OCI-LY7 (cell line): ENCODE data around the gene CHAC2. TPM values are rescaled to one million over a fixed set of nuclear protein-coding genes. Genes with fewer than 3 reads are reported as not detected.

Experiments used
- BruUV-seq: library from RNA; stranded (reverse); fragments of 400-500 nt; replicated peaks from 2 replicates; lab custom pipeline; 2021; lab: Mats Ljungman, UMichigan
- CTCF ChIA-PET: fragments of 300-600 bp; sonication (Branson Sonifier 250); formaldehyde crosslinking; loops from one replicate; lab custom pipeline; 2022; ENCODE audit warnings: antibody characterized with exemption; ENCODE audit not compliant: unreplicated experiment; lab: Charles Lee
- POLR2A ChIA-PET: fragments of 300-600 bp; sonication (Branson Sonifier 250); formaldehyde crosslinking; loops from one replicate; lab custom pipeline; 2022; ENCODE audit warnings: antibody characterized with exemption; lab: Charles Lee
- DNase-seq: peaks from one replicate; pipeline ENCODE4 v3.0.0-alpha.2; 2015; ENCODE audit warnings: low spot score
- H2AFZ ChIP-seq: fragments of 200-600 bp; sonication (generic), shearing (Covaris generic); 2 replicates; pipeline ENCODE4 v1.6.1; 2014; ENCODE audit warnings: mild to moderate bottlenecking, antibody characterized with exemption, low read length, moderate library complexity
- H3K27ac ChIP-seq: fragments of 200-600 bp; sonication (generic); 2 replicates; pipeline ENCODE4 v1.5.1; 2014; ENCODE audit warnings: mixed run types, low read depth, mild to moderate bottlenecking, moderate library complexity, low read length, inconsistent platforms; ENCODE audit not compliant: poor library complexity, severe bottlenecking
- H3K36me3 ChIP-seq: fragments of 200-600 bp; sonication (generic); 2 replicates; pipeline ENCODE4 v1.6.1; 2014; ENCODE audit warnings: mild to moderate bottlenecking, antibody characterized with exemption, low read length, moderate library complexity, mixed read lengths; ENCODE audit not compliant: insufficient read depth
- H3K4me1 ChIP-seq: fragments of 200-600 bp; sonication (generic); 2 replicates; pipeline ENCODE4 v1.5.1; 2014; ENCODE audit warnings: mild to moderate bottlenecking, low read length; ENCODE audit not compliant: insufficient read depth, poor library complexity, severe bottlenecking
- H3K4me2 ChIP-seq: fragments of 200-600 bp; sonication (generic); 2 replicates; pipeline ENCODE4 v1.6.1; 2014; ENCODE audit warnings: mild to moderate bottlenecking, low read length
- H3K4me3 ChIP-seq: fragments of 200-600 bp; sonication (generic); 2 replicates; pipeline ENCODE4 v1.5.1; 2014; ENCODE audit warnings: mild to moderate bottlenecking, low read depth, low read length; ENCODE audit not compliant: poor library complexity, severe bottlenecking
- H3K79me2 ChIP-seq: fragments of 200-600 bp; sonication (generic); 2 replicates; pipeline ENCODE4 v1.6.1; 2016; ENCODE audit warnings: low read depth, mild to moderate bottlenecking, low read length, moderate library complexity, mixed read lengths; ENCODE audit not compliant: insufficient read depth
- H3K9me2 ChIP-seq: fragments of 200-600 bp; sonication (generic); 2 replicates; pipeline ENCODE4 v1.6.1; 2016; ENCODE audit warnings: mild to moderate bottlenecking, low read length, mixed read lengths; ENCODE audit not compliant: insufficient read depth
- H3K9me3 ChIP-seq: fragments of 200-600 bp; sonication (generic); 2 replicates; pipeline ENCODE4 v1.6.1; 2014; ENCODE audit warnings: mild to moderate bottlenecking, mixed run types, low read length, mixed read lengths
- H4K20me1 ChIP-seq: fragments of 200-600 bp; sonication (generic); 2 replicates; pipeline ENCODE4 v1.6.1; 2014; ENCODE audit warnings: mild to moderate bottlenecking, antibody characterized with exemption, low read length, moderate library complexity, mixed read lengths; ENCODE audit not compliant: insufficient read depth
- CTCF ChIP-seq: fragments of 200-600 bp; sonication (generic); conservative IDR thresholded peaks from 2 replicates; pipeline ENCODE4 v1.5.1; 2014; ENCODE audit warnings: mild to moderate bottlenecking, antibody characterized with exemption, low read length, moderate library complexity, mixed read lengths
- EZH2phosphoT487 ChIP-seq: fragments of 200-600 bp; sonication (generic); IDR thresholded peaks from 2 replicates; pipeline ENCODE4 v1.6.1; 2018; ENCODE audit warnings: low read depth, borderline replicate concordance, mild to moderate bottlenecking, mixed run types, antibody characterized with exemption, low read length, moderate library complexity, mixed read lengths
- intact Hi-C: fragments of 100-400 bp; cut with micrococcal nuclease; formaldehyde crosslinking; loops from one replicate; pipeline ENCODE4 v1.10.0; 2022; ENCODE audit not compliant: unreplicated experiment
- total RNA-seq, 2 experiments: library from RNA; depleted of rRNA in 1 of 2; stranded (reverse); fragments of >200 nt in 1 of 2; shearing (Covaris generic) in 1 of 2; gene quantifications; 2 replicates each; pipeline ENCODE4 v1.2.3, GENCODE V29; 2014 to 2022

The CHAC2 gene
- total RNA-seq, 2 experiments from 2014 or later: 13.9 to 15.9 TPM

- Histone ChIP-seq H3K27ac (no peak overlapping the region), H3K9me2 (no peaks in the 10 kb centered on the region), H3K4me3 (no peak overlapping the region), H3K4me1 (no peaks in the 10 kb centered on the region), H4K20me1 (no peaks in the 10 kb centered on the region), H3K36me3 (peaks cover 32% of the 10 kb centered on the region; the same call in 1 of the 2 replicates), H3K79me2 (no peaks in the 10 kb centered on the region), H2AFZ (no peak overlapping the region), H3K4me2 (no peak overlapping the region), H3K9me3 (no peaks in the 10 kb centered on the region)
- ChIA-PET CTCF (no interaction called here), POLR2A (no interaction called here)
- DNase-seq: no peak
- intact Hi-C loops: no loop called here
- BruUV-seq: no TSS peak
- no peak for TF ChIP-seq CTCF
- no peak for TF ChIP-seq EZH2phosphoT487
Observed at GRCh38 chr2:53725662-53726061, 41.9 kb upstream of the CHAC2 start.

- no peak overlapping the region for H2AFZ ChIP-seq
- no peak overlapping the region for H3K27ac ChIP-seq
- no peaks in the 10 kb centered on the region for H3K79me2 ChIP-seq
- no peak for TF ChIP-seq EZH2phosphoT487
- TF ChIP-seq CTCF: no peak
- no peak overlapping the region for H3K4me2 ChIP-seq
- ChIA-PET POLR2A (interaction anchor here (0.6 kb wide), 1 partner anchor 9 kb away, joined by 6 read pairs; no protein-coding TSS in a partner anchor), CTCF (no interaction called here)
- peaks cover 39% of the 10 kb centered on the region for H3K36me3 ChIP-seq
- no TSS peak for BruUV-seq
- no peaks in the 10 kb centered on the region for H4K20me1 ChIP-seq
- no peaks in the 10 kb centered on the region for H3K9me3 ChIP-seq
- H3K4me3 ChIP-seq: no peak overlapping the region
- DNase-seq: no peak
- no peaks in the 10 kb centered on the region for H3K9me2 ChIP-seq
- intact Hi-C loops: no loop called here
- H3K4me1 ChIP-seq: no peaks in the 10 kb centered on the region
Observed at GRCh38 chr2:53727921-53728320, 39.7 kb upstream of the CHAC2 start.

- BruUV-seq: no TSS peak
- no peak overlapping the region for H3K4me3 ChIP-seq
- CTCF ChIA-PET: no interaction called here
- no peak overlapping the region for H3K27ac ChIP-seq
- no peaks in the 10 kb centered on the region for H4K20me1 ChIP-seq
- no peaks in the 10 kb centered on the region for H3K79me2 ChIP-seq
- no peak for DNase-seq
- TF ChIP-seq EZH2phosphoT487 (no peak), CTCF (no peak)
- intact Hi-C loops: no loop called here
- H3K4me1 ChIP-seq: no peaks in the 10 kb centered on the region
- no peak overlapping the region for H2AFZ ChIP-seq
- H3K9me3 ChIP-seq: no peaks in the 10 kb centered on the region
- no peaks in the 10 kb centered on the region for H3K9me2 ChIP-seq
- peaks cover 45% of the 10 kb centered on the region for H3K36me3 ChIP-seq
- H3K4me2 ChIP-seq: no peak overlapping the region
- POLR2A ChIA-PET: no interaction called here
Observed at GRCh38 chr2:53729143-53729762, 38.4 kb upstream of the CHAC2 start.
